ENCODE data around the gene ERVH48-1.
"Not testable (repeated sequence)": the region's sequence is repeated elsewhere in the genome, so short reads cannot be mapped to it uniquely, and the experiment has no call there.

The ERVH48-1 gene

DNA sequence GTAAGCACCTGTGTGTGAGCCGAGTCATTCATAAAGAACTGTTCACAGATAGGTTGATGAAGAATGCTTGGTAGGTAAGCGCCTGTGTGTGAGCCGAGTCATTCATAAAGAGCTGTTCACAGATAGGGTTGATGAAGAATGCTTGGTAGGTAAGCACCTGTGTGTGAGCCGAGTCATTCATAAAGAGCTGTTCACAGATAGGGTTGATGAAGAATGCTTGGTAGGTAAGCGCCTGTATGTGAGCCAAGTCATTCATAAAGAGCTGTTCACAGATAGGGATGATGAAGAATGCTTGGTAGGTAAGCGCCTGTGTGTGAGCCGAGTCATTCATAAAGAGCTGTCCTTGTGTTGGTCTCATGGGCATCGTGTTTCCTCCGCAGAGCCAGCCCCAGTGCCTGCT is 16.9 kb downstream of the ERVH48-1 start:
- DNase-seq (ENCODE audit: low read depth) = not testable (repeated sequence)

DNA sequence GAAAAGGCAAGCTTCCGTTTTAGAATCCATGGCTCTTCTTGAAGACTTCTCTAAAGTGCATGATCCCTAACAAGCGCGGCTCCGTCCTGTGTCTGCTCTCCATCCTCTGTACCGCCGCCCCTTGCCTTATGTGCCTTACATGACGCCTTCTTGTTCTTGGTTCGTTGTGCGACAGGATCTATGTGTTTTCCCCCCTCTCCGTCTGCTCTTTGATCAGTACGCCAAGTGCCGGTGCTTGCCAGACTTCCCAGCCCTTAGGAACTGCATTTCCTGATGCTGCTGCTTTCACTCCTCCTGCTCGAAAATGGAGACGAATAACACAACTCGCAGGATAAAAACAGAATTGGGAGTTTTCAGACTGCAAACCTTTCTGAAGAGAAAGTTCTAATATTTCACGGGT is 19.2 kb downstream of the ERVH48-1 start:
- DNase-seq (ENCODE audit: low read depth) = no peak

DNA sequence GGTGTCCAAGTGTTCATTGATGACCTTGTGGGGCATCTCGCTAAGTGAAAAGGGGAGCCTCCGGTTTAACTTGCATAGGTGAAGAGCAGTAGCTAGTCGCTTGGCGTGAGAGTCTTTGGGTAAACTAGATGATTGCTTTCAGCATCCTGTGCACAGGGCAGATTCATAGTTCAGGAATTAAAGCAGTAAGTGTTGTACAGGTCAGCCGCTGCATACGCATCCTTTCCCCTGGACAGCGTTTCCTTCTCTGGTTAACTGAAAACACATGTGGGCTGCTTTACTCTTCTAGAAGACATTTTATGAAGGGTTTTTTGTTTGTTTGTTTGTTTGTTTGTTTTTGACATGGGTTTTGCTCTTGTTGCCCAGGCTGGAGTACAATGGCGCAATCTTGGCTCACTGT is 20.2 kb downstream of the ERVH48-1 start:
- DNase-seq (ENCODE audit: low read depth) = no peak

DNA sequence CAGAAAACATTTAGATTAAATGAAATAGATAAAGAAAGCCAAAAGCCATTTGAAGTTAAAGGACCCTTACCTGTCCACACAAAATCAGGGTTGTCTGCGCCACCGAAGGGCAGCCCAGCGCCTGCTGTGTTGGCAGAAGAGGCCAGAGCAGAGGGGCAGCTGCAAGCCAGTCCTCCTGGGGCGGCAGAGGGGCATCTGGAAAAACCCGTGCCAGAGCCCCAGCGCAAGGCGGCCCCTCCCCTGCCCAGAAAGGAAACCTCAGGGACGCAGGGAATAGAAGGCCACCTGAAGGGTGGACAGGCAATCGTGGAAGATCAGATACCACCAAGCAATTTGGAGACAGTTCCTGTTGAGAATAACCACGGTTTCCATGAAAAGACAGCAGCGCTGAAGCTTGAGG is 21.6 kb downstream of the ERVH48-1 start:
- DNase-seq (ENCODE audit: low read depth) = no peak

DNA sequence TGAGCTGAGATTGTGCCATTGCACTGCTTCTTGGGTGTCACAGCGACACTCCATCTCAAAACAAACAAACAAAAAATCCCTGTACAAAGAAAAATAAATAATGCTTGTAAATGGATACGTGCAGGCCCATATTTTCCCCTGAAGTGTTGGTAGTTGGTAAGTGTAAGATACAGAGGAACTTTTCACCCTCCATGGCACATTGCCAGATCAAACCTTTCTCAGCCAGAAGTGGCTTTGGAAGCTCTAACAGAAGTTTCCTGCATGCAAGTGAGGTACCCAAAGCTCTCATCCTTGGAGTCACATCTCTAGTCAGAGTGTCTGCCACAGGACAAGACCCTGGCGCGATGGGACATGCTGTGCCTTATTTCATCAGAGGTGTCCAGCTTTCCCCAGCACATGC is 25.0 kb downstream of the ERVH48-1 start:
- DNase-seq (ENCODE audit: low read depth) = no peak

DNA sequence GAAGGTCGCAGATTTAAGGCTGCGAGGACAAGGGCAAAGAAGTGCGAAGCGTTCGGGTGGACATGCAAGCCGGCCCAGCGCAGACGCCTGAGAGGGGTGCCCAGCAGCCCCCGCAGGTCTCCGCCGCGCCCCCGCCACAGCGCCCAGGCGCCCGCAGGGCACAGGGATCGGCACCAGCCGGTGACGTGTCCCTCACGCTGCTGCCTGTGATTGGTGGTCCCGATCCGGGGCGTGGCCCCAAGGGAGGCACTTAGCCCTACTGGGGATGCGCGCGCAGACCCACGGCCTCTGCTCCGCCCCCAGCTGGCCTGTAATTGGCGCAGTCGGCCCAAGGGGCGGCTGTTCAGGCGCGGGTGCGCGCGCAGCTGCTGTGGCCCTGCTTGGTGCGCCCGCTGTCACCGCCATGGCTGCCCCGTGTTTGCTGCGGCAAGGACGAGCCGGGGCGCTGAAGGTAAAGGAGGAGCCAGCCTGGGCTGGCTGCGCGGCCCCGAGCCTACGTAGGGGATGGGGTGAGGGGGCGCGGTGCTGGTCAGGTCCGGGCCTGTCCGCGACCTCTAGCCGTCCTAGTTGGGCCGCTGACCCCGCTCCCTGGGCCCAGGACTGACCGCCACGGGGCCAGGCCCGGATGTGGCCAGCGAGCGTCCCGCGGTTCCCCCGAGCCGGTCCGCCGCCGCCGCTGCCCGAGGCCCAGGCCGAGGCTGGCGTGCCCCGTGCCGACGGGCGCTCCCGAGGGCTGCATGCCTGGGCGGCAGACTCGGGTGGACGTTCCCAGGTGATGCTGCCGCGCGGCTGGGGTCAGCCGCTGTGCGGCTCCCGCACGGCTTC is 32.3 kb downstream of the ERVH48-1 start, which contains the start of gene NDUFV3:
TSS of gene NDUFV3 (plus strand) at position 379 of the 825 bp plus-strand sequence. CDS start at position 404, 25 bp downstream.
- peak; percentile 99 for DNase-seq (ENCODE audit: low read depth)

DNA sequence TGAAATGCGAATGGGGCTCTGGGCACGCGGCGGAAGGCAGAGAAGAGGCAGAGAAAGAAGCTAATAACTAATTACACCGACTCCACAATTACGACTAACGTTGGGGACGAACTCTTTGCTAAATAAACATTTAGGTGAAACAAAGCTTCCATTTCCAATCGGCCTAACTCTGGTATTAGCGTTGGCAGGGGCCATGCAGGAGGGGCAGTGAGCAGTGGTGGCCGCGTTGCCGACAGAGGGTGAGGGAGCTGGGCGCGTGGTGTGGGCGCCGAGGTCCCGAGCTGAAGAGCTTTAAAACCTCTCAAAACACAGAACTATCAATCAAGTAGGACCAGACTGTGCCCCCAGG is 32.9 kb downstream of the ERVH48-1 start:
- no peak for DNase-seq (ENCODE audit: low read depth)

DNA sequence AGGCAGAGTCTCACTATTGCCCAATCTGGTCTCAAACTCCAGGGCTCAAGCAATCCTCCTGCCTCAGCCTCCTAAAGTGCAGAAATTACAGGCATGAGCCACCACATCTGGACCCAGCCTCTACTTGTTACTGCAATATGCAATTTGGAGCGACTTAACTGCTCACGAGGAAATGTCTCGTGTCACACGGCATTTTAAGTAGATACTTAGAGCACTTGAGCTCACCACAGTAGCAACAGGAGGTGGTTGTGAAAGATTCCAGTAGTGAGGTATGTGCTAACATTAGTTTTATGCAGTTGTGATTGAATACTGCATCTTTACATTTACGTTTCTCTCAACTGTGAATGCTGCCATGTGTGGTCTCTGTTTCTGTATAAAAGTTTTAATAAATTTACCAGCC is 38.1 kb downstream of the ERVH48-1 start:
- no peak for DNase-seq (ENCODE audit: low read depth)

DNA sequence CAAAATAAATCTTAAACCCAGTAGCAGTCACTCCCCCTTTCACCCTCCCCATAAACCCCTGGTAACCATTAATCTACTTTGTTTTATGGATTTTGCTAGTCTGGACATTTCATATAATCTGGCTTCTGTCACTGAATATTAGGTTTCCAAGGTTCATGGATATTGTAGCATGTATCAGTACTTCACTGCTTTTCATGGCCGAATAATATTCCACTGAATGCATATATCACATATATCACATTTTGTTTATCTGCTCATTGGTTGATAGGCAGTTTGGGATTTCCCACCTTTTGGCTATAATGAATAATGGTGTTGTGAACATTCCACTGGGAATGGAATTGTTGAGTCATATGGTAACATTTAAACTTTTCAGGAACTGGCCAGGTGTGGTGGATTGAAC is 41.5 kb downstream of the ERVH48-1 start:
- no peak for DNase-seq (ENCODE audit: low read depth)

DNA sequence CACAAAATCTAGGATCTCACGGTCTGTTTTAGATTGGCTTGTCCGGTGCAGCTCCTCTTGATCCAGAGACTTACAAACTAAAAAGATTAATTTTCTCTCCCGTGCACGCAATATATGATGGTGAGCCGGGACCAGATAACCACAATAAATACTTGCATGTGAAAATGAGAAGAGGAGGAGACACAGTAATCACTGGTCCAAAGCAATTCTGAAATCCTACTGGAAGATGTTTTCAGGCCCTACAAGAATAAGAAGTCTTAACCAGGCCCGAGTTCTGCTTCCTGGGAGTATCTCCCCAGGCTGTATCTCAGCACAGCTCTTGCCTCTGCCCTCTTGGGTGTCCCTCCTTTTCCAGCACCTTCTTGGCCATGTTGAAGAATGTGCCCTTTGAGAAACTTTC is 45.1 kb downstream of the ERVH48-1 start:
- no peak for DNase-seq (ENCODE audit: low read depth)

DNA sequence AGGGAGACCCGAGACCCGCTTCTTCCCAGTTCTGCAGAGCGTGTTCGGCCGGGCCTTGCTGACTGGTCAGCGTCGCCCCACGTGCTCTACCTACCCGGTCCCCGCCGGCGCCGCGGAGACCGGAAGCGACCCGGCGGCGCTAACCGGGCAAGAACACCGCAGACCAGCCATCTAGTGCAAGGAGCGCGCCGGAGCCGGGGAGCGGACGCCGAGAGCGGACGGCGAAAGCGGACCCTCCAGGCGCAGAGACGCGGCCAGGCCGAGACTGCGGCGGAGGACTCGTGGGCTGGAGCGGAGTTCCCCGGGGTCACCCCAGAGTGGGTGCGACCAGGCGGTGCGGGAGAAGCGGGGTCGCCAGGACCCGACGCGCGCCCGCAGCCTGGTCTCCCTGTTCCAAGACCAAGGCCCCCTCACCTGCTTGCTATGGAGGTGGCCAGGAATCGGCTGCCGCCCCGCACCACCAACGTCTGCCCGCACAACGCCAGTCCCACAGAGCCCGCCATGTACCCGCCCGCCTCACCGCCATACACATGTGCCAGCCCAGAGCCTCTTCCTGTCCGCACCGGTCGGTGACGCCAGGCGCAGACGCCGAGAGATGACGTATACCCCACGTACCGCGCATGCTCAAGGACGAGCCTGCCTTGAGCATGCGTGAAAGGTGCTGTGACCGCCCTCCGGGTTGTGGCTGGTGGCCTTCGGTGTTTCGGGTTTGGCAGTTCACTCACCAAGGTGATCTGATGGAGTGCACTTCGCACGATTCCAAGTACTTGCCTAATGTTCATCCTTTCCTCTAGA is 46.2 kb downstream of the ERVH48-1 start, which contains the start of gene WDR4:
TSS of gene WDR4 (minus strand) at position 547 of the 795 bp plus-strand sequence. CDS start at position 503, 44 bp downstream.
- DNase-seq (ENCODE audit: low read depth) = peak; percentile 99

DNA sequence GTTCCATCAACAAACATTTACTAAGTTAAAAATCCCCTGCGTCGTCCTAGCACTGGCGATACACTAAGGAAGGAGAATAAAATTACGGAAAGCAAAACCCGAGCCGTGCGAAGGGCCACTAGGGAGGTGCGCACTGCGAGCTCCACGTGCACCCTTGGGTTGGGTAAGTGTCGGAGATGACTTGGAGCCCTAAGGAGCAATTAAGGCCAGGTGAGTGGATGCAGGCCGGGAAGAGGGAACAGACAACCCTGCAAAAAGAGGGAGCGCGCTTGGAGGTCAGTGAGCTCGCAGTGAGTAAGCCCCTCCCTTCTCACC is 46.8 kb downstream of the ERVH48-1 start:
- DNase-seq (ENCODE audit: low read depth) = no peak

DNA sequence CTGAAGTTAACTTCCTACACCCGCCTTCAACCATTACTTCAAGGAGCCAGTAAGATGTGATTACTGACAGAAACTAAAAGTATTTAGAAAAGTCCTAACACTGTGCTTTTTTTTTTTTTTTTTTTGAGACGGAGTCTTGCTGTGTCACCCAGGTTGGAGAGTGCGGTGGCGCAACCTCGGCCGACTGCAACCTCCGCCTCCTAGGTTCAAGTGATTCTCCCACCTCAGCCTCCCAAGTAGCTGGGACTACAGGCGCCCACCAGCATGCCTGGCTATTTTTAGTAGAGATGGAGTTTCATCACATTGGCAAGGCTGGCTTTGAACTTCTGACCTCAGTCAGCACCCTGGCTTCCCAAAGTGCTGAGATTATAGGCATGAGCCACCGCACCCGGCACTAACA is 49.6 kb downstream of the ERVH48-1 start:
- not testable (repeated sequence) for DNase-seq (ENCODE audit: low read depth)

DNA sequence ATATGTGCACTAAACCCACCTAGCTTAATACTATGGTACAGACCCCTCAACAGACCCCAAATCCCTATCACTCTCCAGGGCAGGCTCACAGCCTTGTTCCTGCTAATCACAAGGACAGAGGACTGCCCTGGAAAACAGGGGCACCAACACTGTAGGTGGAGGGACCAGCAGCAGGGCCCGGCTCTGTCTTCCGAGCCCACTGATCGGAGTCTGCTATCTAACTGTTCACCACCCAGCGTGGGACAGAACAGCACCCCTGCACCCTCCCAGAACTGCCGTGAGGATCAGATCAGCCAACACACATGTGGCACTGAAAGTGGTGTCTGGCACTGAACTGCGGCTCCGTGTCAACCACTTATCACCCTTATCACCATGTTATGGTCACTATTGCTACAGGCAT is 52.3 kb downstream of the ERVH48-1 start:
- DNase-seq (ENCODE audit: low read depth) = no peak

DNA sequence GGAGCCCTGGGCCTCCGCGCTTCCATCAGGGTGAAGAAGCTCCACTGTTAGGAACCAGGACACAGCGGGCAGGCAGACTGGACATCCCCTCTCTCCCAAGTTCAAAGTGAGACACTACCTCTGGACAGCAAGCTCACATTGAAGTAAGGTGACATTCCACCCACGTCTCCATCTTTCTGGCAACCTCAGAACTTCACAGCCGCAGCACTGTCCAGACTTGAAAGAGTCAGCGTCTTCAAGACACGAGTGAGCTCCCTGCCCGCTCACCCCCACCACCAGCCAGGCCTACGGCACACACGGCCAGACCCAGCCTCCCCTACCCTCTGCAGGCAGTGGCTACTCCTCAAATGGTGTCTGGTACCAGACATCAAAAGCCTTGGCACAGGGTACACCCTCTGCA is 57.2 kb downstream of the ERVH48-1 start:
- DNase-seq (ENCODE audit: low read depth) = no peak

Measured in CMK (cell line).